Forelimb muscle (tissue), 1 donor: ENCODE data around the gene CNTN2. TPM values are rescaled to one million over a fixed set of nuclear protein-coding genes. Genes with fewer than 3 reads are reported as not detected.

Experiments used
- DNase-seq: peaks from one replicate; pipeline ENCODE4 v3.0.0-alpha.2; 2013; ENCODE audit warnings: low read depth
- polyA plus RNA-seq: library from polyadenylated mRNA; unstranded; fragments of 120-200 nt; gene quantifications from one replicate; pipeline ENCODE4 v1.2.1, GENCODE V29; 2013; ENCODE audit not compliant: insufficient read length

The CNTN2 gene
- polyA plus RNA-seq, 1 donor: 0.39 TPM

DNA sequence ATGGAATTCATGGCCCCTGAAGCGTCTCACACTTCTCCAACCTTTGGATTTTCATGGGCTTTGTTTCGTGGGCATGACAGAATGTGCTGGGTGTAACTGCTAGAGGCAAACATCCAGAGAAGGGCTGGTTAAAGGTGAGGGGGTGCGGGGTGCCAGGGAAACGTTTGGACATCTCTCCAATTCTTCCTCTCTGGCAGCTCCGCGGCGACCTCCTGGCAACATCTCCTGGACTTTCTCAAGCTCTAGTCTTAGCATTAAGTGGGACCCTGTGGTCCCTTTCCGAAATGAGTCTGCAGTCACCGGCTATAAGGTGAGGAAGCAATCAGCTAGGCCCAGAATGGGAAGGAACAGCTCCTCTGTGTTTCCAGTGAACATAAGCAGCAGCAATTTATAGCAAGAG is 29.3 kb downstream of the CNTN2 start:
- no peak for DNase-seq

DNA sequence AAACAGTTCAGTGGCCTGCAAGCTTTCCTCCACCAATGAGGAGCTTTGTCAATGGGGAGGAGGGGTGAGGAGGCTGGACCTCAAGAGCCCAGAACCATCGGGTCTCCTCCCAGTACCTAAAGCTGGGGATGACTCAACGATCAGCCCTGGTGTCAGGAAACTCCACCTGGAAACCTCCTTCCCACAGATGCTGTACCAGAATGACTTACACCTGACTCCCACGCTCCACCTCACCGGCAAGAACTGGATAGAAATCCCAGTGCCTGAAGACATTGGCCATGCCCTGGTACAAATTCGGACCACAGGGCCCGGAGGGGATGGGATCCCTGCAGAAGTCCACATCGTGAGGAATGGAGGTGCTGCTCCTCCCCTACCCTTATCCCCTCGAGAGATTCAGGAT is 29.9 kb downstream of the CNTN2 start:
- DNase-seq: no peak

DNA sequence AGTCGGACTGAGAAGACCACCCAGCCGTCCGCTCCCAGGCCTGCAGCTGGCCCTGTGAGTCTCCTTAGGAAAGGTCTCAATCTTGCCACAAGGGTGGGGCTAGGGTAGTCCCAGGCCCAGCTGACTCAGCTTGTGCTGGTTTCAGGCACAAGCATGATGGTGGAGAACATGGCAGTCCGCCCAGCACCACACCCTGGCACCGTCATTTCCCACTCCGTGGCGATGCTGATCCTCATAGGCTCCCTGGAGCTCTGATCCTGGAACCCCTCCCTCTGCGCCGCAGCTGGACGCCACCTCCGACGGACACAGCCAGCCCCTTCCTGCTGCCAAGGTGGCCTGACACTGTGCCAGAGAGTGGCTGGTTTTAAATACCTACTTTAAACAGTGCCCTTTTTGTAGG is 30.5 kb downstream of the CNTN2 start:
- no peak for DNase-seq

DNA sequence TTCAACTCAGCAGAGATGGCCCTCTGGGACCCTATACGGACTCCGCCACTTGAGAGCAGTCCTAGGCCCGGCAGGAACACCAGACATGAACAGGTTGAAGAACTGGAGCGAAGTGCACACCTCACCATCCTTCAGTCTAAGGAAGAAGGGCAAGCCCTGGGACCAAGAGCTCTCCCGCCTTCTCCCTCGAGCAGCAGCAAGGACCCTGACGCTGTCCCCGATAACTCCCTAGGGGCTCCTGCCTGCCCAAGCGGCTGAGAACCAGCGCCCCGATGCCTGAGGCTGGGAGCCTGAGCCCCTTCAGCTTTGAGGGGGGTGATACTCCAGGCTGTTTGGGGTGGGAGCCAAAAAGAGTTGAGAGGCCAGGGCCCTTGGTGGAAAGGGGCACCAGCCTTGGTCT is 31.1 kb downstream of the CNTN2 start:
- no peak for DNase-seq

DNA sequence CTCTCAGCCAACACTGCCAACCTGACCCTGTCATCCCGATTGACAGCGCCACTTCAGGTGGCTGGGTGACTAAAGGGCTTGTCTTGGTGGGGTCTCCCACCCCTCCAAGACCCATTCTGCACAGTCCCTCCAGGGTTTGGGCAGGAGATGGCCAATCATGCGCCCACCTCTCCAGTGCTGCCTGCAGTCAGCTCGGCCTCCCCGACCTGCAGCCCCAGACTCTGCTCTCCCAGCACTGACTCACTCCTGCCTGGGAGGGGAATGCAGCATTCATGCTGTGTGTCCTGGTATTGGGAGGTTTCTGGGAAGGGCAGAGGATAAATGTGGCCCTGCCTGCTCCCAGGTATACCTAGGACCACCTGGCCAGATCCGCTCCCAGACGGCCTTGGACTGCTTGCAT is 31.5 kb downstream of the CNTN2 start:
- no peak for DNase-seq

DNA sequence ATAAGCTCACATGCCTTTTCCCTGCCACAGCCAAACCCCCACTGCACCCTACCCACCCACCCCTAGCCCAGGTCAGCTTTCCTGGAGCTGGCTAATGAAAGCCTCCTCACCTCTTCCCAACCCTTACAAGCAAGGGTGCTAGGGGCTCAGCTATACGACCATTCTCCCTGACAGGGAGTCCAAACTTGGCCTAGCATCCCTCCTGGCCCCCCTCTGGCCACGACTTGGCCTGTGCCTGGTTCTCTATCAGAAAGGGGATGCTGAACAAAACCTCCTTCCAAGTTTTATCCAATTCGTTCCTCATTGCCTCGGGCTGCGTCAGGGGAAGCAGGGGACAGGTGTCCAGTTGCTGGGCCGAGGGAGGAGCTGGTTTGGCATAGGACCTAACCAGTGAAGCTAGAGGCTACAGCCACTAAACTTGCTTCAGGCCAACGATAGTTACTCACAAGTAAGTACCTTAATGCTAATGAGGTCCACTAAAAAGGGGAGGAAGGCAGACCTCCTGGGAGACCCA is 32.7 kb downstream of the CNTN2 start:
- no peak for DNase-seq

DNA sequence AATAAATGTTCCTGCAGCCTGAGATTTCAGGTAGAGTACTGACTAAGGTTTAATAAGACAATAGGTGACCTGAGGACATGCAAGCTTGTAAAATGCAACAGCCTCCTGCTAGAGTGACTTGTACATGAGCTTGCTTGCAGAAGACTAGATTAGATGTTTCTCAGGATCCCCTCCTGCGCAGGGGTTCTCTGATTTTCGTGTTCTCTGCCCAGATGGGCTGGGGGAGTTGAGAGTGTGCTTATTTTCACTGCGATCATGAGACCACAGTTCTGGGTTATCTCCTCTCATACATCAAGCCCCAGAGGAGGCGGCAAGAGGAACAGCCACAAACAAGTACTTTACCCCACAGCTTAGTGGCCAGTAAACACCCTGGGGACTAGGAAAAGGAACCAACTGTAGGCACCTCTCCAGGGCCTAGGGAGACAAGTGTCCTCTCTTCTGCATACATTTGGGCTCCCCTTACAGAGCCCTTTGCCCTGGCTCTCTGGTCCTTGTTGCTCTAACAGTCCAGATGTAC is 33.3 kb downstream of the CNTN2 start:
- DNase-seq: no peak

DNA sequence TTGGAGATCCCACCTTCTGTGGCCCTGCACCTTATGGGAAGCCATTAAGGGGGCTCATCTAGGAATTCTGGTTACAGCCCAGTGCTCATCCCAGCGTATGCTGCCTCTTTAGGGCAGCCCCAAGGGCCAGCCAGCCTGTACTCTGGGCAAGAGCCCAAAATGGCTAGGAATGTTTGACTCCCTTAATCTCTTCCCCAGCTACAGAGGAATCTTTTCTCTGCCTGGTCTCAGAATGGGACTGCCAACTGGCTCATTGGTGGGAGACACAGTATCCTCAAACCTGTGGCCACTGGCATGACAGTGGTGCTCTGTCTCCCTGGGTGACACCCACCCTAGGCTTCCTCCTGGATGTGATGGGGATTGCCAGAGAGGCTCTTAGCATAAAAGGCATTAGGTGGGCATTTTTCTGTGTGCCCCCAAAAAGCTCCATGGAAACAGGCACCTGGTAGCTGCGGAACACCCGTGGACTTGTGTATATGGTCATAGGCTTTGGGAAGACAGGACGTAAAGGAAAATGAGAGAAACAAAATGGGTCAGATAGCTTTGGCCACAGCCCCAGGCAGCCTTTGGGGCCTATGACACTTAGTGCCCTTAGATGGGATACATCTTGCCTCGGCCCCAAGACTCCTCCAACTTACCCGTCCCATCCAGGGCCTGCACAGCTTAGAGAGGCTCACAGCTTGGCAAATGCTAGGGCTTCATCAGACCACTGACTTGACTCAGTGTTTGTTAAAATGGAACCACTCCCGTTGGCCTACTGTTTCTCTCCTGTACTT is 34.3 kb downstream of the CNTN2 start:
- DNase-seq: no peak

DNA sequence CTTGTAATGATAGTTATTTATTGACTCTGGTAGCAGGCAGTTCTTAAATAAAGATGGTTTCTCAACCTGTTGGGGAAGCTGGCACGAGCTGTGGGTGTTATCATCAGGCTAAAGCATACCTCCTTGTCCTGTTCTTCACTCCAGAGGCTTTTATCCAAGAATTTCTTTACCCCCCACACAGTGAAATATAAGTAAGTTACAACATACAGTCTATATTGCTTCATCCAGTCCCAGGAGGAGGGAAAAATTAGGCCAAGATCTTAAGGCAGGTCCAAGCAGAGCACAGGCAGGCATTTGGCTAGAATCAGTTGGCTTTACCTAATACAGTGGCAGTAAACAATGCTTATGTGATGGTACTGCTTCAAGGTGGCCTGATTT is 34.9 kb downstream of the CNTN2 start:
- no peak for DNase-seq

DNA sequence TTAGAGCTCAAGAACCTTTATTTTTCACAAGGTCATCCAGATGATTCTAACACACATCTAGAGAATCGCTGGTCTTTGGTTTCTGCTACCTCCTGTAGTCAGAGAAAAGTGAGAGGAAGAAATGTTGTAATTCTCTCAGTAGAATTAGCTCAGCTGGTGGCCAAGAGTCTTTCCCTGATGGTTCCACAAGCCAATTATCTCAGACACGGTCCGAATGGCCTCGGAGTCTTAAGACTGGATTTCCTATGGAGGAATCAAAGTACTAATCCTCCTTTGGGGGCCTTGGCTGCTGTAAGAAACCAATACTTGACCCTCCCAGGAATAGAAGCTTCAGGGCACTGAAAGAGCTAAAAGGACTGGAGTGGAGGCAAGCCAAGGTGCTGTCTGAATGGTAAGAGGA is 39.4 kb downstream of the CNTN2 start:
- no peak for DNase-seq

DNA sequence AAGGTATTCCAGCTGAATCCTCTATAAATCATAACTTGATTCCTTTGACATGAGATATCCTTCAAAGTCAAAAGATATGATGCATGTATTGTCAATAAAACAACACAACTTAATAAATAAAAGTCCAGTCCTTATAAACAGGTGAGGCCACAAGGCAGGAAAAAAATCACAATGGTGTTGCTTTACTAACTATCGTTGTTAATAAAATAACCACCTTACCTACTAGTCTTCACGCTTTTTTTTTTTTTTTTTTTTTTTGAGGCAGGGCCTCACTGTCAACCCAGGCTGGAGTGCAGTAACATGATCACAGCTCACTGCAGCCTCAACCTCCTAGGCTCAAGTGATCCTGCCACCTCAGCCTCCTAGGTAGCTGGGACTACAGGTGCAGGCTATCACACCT is 41.3 kb downstream of the CNTN2 start, which contains the start of gene TMEM81:
Gene TMEM81, minus strand, starts transcription at position 101 of the 400 bp plus-strand sequence. CDS start 140 bp downstream, outside the sequence.
- no peak for DNase-seq

DNA sequence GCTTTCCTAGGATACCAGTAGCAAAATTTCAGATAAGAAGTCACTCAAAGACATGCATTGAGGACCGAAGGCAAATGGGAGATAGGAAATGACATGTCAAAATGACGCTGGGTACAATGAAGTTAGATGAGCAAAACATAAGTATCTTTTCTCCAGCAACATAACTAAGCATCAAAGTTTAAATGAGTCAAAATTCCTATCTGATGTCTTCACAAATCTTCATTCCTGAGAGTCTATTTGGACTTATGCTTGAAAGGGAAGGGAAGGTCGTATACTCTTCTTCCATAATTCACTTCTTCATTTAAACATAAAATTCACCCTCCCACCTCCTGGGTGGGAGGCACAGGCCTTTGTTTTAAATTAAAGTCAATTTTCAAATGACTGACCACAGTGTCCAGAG is 45.3 kb downstream of the CNTN2 start:
- DNase-seq: no peak

DNA sequence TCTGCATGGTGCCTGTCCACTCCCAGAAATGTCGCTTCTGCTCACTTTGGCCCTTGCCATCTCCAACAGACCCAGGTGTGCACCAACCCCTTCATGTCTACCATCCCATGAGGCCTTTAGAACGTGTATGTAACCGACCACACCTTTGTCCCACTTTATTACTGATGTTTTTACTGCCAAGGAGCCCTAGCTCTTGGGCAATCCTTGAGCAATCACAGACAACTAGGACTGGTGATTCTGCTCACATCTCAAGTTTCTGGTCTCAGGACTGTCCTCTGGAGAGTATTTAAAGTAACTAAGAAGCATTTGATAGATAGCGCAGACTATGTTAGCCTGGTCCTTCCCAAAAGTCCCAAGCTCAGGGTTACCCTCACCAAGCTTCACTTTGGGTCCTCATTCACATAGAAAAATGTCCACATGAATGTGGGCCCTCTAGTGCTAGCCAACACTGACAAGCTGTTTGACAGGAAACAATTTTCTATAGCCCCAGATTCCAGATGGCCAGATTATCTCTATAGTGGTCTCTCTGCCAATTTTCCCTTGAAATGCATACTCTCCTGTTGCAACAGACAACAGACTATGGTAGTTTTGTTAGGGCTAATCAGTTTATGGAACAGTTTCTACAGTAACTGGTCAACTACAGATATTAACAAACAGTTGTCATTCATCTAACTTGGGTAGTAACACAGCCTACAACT is 48.2 kb downstream of the CNTN2 start:
- DNase-seq: no peak

DNA sequence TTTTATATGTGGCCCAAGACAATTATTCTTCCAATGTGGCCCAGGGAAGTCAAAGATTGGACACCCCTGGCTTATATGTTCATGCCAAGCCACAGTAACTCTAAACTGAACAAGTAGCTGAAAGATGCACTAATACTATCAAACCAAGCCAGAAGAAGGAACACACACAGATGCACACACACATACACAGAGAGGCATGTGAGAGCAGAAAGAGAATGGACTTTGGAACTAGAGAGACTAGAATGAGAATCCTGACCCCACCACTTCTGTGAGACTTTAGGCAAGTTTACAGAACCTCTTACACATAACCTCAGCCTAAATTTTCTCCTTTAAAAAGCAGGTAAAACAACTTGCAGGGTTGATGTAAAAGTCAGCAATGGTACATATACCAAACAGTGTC is 52.4 kb downstream of the CNTN2 start:
- no peak for DNase-seq

DNA sequence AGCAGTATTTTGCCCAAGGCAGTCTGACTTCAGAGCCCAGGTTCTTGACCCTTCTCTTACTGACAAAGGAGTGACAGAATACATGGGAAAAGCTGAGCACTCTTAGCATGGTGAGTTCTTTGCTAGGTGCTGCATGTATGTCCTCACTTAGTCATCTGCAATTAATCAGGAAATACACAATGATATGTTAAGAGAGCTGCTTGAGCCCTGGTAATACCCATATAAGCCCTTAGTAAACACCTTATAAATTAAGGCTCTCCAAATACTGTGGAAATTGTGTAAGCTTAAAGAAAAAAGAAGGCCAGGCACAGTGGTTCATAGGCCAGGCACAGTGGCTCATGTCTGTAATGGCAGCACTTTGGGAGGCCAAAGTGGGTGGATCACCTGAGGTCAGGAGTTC is 55.2 kb downstream of the CNTN2 start:
- no peak for DNase-seq

DNA sequence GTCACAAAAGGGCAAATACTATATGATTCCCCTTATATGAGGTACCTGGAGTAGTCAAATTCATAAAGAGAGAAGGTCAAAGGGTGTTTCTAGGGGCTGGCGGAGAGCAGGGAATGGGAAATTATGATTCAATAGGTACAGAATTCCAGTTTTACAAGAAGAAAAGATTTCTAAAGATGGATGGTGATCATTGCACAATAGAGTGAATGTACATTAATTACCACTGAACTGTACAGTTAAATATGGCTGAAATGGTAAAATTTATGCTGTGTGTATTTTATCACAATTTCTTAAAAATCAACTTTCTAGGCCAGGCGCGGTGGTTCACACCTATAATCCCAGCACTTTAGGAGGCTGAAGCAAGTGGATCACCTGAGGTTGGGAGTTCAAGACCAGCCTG is 59.4 kb downstream of the CNTN2 start:
- no peak for DNase-seq

DNA sequence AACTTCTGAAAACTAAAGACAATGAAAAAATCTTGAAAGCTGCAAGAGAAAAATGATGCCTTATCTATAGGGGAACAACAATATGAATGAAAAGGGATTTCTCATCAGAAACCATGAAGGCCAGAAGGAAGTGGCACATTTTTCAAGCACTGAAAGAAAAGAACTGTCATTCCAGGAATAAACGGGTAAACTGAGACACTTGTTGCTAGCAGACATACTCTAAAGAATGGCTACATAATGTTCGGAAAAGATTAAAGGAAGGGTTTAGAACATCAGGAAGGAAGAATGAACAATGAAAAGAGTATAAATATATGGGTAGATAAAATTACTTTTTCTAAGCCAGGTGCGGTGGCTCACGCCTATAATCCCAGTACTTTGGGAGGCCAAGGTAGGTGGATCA is 64.3 kb downstream of the CNTN2 start:
- DNase-seq: no peak

DNA sequence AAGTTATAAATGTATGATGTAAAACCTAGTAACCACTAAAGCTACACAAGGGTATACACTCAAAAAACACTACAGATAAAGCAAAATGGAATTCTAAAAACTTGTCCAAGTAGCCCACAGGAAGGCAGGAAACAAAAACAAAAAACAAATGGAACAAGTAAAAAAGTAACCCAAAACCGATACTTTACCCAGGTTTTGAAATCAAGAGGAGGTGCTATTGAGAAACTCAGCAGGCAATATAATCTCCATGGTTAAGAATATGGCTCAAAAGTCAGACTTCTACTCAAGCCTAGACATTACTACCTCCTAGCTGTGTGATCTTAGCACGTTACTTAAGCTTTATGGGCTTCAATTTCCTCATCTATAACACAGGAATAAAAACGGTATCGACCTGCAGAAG is 65.5 kb downstream of the CNTN2 start:
- DNase-seq: no peak

DNA sequence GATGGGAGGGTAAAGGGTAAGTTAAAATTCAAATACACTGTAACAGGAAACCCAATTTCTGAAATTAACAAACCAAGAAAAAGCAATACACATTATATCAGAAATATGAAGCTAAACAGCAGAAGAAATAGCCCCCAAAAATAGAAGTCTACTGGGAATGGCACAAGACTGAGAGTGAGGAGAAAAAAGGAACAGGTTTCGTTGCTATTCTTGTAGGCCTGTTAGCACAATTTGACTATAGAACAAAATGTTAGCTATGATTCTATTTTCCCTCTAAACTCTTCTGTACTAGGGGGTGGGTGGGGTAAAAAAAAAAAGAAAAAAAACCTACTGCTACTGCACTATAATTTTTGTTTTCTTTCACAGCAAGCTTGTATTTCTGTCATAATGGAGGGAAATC is 66.3 kb downstream of the CNTN2 start:
- DNase-seq: no peak

DNA sequence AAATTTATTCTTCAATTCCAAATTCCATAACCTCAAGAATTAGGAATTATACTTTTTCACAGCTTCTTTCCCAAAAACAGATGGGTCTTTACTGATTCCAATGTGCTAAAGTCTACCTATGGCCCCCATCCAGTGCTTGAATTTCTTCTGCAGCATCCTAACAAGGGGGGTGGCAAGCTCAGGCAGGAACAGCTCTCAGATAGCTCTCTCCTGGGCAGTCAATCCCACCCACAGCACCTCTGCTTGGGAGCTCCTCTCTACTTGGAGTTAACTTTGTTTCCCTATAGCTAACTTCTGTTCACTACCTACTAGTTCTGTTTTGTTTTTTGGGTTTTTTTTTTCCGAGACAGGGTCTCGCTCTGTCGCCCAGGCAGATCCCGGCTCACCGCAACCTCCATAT is 66.7 kb downstream of the CNTN2 start:
- no peak for DNase-seq

DNA sequence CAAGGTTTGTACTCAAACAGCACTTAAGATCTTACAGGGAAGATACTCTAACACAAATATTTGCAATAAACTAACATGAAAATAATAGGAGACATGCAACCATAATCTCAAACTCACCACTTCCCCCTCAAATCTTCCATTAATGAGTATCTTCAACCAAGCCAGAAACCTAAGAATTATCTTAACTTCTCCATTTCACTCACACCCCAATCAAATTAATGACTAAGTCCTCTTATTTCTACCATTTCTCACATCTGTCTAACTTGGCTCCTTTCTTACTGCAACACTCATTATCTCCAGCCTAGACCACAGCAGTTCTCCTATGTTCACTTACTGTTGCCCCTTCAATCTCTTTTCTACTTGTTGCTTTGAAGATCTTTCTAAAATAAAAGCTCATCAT is 68.3 kb downstream of the CNTN2 start:
- DNase-seq: no peak

DNA sequence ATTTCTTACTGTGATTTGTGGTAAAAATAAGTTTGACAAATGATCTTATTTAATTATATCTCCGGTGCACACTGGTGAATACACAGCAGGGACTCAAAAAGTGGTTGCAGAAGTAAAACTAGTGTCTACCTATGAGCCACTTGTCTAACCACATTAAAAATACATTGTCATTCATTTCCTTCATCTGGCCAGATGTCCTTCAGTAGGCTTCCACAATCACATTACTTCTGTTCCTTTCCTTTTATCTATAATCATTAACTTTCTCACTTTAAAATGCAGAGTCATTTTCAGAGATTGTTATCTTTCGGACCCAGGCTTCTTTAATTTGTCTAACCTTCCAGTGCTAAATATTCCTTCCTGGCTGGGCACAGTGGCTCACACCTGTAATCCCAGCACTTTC is 75.7 kb downstream of the CNTN2 start:
- no peak for DNase-seq
